RKO (cell line): ENCODE results near the gene PLEKHG4.

ENCODE experiments used
- DNase-seq: peaks from one replicate; pipeline ENCODE4 v3.0.0-alpha.2; 2016; ENCODE audit warnings: low spot score

Gene PLEKHG4

DNA sequence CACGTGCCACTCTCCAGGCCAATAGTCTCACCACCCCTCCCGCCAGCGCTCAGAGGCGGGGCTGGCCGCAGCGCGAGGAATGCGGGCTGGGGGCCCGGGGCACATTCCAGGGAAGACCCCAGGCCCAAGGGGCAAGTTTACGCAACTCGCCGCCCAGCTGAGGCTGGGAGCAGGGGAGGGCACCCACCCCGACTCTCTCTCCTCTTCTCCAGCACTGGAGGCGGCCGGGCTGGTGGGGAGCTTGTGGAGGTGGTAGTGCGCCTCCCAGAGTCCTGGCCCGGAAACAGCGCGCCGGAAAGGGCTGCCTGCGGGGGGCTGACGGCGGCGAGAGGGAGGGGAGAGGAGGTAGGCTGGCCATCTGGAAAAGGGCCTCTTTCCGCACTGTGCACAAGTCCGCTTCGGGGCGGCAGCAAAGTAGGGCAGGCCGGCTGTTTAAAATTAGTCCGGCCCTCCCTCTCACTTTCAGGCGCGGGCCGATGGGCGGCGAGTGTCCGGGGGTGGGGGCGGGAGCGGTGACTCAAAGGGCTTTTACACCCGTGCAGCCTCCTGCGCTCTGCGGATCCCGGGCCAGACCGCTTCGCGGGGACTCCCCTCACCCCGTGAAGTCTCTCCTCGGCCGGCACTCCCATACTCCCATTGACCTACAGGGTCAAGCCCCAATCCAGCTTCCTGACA lies 33.1 kb upstream of the PLEKHG4 start:
- peak; percentile 82 for DNase-seq

DNA sequence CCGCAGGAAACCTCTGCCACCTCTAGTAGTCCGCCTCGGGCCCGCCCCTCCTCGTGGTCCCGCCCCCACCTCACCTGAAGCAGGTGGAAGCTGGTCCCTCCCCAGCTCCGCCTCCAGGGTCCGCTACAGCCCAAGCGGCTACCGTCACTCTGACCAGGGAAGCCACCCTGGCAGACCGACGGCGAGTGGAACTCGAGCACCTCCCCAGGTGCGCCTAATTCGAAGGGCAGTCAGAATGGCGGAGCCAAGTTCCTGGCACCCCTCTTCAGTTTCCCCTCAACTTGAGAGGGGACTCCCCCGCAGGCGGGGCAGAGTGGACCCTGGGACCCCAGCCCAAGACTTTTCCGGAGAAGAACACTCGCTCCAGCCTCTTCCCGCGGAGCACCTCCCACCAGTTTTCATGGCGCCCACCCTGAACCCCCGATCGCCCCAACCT lies 32.6 kb upstream of the PLEKHG4 start:
- DNase-seq: no peak

DNA sequence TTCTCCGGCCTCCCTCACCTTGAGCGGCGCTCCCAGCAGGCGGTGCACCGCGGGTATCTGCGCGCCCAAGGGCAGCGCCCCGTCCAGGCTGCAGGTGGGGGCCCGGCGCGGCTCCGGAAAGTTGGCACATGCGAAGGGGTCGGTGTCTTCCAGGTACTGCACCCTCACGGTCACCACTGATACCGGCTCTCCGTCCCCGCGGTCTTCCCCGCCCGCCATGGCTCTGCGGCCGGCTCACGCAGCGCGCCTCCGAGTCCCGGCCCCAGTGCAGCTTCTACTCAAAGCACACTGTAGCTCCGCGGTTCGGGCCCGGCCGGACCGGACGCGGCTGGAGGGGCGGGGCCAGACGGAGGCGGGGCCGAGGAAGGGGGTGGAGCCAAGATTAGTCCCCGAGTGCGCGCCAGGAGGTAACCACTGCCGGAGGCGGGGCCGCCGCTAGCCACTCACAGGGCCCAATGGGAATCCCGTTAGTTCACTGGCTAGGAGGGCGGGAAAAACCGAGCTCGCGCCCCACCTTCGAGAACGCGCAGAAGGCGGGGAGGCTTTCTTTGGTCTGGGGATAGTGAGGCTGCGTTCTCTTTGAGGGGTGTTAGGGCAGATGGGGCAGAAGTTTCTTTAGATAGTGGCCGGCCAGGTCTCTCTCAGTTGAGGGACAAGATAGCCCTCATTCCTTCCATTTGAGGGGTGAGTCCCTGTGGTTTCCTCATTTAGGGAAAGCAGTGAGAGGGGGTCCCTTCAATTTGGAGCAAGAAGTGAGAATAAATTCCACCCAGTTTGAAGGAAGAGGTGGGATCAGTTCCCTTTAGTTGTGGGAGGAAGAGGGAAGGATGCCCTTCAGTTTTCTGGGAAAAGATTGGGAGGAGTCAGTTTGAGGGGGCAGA lies 31.9 kb upstream of the PLEKHG4 start, which contains the start of gene FHOD1:
Gene FHOD1, minus strand, starts transcription at position 290 of the 881 bp plus-strand sequence. Its CDS starts 71 bp downstream, at position 219.
- peak; percentile 97 for DNase-seq

DNA sequence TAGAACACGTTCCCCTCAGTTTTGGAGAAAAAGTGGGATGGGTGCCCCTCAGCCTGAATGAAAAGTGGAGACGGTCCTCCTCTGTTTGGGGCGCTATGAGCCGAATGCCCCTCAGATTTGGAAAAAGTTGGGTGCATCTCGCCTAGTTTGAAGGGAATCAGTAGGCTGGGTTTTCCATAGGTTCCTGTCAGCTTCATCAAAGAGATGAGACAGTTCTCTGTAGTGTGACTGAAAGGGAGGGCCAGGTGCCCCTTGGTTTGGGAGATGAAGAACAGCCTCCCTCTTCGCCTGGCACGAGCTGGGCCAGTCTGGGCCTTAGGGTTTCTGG lies 31.3 kb upstream of the PLEKHG4 start:
- peak; percentile 64 for DNase-seq

DNA sequence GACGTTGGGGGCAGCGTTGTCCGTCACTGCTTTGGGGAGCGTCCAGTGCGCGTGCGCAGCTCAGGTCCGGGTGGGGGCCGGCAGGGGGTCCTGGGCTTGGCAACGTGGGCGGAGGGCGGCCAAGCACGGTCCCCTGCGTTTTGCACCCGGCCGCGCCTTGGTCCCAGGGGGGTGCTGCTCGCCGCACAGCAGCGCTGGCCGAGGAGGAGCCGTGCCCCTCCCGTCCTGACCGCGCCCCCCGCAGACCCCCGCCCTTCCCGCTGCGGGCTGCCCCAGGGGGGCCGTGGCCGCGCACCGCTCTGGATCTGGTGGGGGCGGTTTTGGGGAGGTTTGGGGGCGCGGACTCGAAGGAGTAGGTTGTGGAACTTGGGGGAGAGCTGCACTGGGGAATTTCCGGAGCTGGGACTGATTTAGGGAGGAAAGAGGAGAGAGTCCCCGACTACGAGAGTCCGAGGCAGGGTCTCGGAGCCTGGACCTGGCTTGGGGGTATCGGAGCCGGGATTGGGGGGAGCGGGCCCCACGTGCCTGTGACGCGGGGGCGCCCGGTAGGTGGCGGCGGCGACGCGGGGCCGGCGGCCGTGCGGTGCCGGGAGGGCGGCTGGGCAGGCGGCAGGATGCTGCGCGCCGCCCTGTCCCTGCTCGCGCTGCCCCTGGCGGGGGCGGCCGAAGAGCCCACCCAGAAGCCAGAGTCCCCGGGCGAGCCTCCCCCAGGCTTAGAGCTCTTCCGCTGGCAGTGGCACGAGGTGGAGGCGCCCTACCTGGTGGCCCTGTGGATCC lies 30.7 kb upstream of the PLEKHG4 start, which contains the start of gene SLC9A5:
Gene SLC9A5, plus strand, starts transcription at position 579 of the 777 bp plus-strand sequence. Its CDS starts 36 bp downstream, at position 615.
- peak; percentile 34 for DNase-seq

DNA sequence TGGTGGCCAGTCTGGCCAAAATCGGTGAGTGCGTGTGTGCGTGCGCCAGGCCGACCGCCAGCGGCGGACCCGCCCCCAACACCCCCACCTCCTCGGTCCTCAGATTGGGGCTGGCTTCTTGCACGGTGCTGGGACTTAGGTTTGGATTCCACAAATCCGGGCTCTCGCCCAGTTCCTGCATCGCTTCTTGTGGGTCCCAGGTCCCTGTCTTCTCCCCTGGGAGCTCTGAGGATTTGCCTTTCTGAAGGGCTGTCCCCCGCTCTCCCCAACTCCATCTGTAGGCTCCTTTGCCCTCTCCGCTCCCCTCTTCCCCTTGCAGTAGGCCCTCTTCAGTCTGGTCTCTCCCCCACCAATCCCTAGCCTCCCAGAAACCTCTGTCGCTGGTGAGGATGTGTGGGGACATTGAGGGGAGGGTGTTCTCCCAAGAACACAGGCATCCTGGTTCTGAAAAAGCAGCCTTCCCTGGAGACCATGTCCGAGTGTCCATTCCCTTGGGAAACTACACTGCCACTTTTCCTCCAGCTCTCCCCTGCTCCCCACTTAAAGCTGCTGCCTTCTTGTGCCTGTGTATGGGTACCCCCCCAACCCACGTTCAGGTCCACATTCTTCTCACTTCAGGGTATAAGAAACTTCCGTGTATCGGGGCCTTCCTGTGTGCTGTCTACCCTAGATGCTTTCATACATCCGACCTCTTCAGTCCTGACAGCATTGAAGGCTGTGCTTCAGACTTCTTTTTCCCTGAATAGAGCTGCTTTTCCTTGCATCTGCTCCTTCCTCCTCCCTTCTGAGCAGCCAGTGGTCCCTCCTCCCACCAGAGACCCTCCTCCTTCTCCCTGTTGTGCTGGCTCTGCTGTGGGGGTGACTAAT lies 29.9 kb upstream of the PLEKHG4 start:
- no peak for DNase-seq

DNA sequence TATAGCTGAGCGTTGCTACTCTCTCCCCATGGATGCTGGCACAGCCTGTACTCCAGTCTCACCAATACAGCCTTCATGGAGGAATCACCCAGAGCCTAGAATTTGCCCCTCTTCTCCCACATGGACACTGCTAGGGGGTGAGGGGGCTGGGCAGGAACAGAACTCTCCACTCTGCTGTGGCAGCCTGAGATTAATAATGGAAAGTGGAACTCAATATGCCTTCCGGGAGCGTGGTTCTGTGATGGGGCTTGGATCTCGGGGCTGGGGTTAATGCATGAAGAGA lies 29.3 kb upstream of the PLEKHG4 start:
- no peak for DNase-seq

DNA sequence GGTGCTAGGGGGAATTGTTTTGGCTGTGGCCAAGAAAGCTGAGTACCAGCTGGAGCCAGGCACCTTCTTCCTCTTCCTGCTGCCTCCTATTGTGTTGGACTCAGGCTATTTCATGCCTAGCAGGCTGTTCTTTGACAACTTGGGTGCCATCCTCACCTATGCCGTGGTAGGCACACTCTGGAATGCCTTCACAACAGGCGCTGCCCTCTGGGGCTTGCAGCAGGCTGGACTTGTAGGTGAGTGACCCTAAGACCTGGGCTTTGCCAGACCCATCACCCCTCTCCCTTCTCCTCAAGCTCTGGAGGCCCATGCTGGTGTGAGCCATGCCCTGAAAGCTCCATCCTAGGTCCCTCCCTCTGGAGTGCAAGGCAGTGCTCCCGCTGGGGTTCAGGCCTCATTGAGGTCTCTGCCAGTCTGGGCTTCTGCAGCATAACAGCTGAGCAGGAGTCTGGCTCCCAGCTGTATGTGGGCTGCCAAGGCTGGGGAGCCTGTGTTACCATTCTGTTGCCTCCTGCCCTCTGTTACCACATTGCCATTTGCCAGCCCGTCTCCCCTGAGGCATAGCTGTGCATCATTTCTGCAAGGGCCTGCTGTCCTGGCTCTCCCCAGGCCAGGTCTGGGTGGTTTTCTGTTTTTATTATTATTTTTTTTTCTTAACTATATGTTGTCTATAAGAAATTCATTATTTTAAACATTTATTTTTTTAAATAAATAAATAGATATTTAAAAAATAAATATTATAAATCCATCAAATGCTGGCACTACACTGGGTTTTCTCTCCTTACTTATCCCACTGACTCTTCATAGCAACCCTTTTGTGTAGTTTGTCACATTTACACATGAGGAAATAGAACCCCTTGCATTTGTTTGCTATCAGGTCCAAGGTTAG lies 26.5 kb upstream of the PLEKHG4 start:
- no peak for DNase-seq

DNA sequence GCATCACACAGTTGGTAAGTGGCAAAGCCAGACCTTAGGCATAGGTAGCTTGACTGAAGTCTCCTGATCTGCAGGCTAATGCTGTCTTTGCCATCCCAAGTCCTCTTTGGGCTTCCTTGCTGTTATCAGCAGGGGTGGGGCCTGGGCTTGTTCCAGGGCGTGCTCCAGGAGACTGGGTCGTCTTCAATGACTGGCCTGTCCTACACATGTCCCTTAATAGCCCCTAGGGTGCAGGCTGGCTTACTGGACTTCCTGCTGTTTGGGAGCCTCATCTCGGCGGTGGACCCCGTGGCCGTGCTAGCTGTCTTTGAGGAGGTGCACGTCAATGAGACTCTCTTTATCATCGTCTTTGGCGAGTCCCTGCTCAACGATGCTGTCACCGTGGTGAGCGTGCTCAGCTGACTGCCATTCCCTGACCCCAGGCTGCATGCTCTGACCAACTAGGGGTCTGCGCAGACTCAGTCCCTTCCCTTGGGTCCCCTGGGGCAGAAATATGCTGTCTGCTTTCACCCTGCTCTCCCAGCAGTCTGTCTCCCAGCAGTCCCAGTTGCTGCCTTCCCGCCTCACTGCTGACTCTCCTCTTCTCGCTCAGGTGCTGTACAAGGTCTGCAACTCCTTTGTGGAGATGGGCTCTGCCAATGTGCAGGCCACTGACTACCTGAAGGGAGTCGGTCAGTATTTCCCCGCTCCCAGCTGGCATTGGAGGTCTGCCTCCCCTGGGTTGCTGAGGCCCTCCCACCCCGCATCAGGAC lies 24.4 kb upstream of the PLEKHG4 start:
- no peak for DNase-seq

DNA sequence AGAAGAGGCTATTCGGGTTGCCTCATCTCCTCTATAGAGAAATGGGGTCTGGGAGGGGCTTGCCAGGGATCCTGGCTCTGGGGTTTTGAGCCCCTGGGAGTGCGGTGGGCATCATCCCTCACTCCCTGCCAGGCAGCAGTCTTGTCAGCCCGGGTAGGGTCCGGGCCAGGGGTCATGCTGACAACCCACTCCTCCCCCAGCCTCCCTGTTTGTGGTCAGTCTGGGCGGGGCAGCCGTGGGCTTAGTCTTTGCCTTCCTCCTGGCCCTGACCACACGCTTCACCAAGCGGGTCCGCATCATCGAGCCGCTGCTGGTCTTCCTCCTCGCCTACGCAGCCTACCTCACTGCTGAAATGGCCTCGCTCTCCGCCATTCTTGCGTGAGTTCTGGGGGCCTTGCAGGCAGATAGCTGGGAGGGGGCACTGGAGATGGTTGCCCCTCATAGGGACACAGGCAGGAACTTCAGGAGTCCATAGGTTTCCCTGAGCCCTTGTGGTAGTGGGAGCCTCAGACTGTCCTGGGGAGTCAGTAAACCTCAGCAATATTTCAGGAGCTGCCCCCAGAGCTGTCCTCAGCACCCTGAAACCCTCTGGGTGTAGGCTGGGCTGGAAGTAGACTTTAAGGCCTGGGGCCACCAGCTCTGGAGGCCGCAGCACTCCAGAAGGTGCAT lies 23.6 kb upstream of the PLEKHG4 start:
- DNase-seq: no peak

DNA sequence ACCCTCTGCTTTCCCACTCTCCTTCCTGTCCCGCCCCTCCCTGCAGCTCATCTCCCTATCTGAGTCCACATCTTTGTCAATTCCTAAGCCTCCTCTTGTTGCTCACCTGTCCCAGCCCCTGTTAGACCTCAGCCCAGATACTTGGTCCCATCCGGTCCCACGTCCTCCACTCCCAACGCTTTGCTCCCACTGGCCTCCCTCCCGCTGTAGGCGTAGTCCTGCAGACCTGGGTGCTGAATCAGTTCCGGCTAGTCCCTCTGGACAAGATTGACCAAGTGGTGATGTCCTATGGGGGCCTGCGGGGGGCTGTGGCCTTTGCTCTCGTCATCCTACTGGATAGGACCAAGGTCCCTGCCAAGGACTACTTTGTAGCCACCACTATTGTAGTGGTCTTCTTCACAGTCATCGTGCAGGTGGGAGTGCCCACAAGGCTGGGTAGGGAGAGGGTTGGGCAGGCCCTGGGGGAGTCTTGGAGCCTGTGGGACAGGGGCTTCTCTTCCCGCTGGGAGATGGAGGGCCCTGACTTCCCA lies 22.6 kb upstream of the PLEKHG4 start:
- no peak for DNase-seq

DNA sequence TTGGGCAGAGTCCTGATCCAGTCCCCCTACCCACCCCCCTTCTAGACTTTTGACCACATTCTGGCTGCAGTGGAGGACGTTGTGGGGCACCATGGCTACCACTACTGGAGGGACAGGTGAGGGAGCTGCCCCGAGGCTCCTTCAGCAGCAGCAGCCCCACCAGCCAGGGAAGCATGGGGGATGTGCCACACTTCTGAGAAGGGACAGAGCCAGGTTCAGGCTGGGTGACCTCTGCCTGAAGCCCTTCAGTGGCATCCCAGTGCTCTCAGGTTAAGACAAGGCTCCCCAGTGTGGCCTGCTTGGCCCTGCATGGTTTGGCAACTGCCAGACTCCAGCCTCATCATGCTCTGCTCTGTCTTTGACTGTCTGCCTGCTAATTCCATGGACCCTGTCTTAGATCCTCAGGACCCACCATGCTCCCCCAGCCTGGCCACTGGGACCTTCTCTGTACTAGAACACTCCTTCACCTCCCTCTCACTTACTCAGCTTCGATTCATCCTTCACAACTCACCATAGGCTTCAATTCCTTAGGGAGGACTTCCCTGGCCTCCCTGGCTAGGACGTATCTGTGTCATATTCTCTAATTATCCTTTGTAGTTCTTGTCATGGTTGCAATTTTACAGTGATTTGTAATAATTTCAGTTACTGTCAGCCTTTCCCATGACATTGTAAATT lies 21.7 kb upstream of the PLEKHG4 start:
- DNase-seq: no peak

DNA sequence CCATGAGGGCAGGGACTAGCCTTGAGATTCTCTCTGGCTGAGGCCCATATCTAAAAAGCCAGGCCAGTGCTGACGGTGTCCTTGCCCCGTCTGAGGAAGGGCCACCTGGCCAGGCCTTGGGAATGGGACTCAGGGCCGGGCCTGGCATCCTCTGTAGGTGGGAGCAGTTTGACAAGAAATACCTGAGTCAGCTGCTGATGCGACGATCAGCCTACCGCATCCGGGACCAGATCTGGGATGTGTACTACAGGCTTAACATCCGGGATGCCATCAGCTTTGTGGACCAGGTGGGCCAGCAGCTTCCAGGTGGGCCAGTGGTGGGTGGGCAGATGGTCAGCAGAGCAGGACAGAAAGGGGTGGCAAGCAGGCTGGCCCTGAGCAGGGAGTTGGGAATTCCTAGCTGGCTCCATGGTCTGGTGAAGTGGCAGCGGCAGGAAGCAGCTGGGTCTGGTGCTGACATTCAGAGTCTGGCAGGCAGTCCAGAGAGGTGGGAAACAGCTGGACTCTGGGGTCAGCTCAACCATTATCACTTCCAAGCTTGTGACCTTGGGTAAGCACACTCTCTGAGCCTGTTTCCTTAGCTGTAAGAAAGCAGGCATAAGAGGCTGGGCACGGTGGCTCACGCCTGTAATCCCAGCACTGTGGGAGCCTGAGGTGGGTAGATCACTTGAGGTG lies 21.0 kb upstream of the PLEKHG4 start:
- no peak for DNase-seq

DNA sequence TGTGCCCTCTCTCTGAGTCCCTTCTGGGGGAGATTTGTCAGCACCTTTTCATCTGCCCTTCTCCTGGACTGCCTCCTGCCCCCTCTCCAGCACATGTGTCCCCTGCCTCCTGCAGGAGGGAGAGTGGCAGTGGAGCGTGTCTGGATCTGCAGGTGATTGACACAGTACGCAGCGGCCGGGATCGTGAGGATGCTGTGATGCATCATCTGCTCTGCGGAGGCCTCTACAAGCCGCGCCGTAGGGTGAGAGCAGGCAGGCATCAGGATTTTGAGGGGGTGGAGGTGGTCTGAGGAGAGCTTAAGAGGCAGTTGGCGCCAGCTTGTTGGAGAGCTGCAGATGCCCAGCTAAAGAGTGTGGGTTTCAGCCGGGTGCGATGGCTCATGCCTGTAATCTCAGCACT lies 19.6 kb upstream of the PLEKHG4 start:
- no peak for DNase-seq

DNA sequence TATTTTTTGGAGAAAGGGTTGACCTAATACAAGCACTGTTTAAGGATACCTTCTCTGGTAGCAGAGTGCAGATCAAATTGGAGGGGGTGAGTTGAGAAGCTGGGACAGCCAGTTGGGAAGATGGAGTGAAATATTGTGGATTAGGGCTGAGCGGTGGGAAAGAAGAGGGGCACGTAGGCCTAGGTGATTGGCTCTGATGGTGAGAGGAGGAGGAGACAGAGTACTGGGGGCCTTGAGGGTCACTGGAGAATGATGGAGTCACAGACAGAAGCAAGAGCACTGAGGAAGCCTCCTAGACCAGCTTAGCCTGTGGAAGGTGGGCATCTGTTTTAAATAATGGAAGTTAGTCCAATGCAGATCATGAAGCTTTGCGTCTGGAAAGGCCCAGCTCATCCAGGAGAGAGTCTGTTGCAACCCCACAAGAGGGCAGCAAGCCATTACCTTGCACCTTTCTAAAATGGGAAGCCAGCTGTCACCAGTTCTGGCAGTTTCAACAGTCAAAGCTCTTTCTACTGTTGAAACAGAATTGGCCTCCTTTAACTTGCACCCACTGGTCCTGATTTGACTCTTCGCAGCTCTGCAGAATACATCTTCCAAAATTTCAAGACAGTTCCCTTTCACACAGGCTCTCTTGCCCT lies 18.8 kb upstream of the PLEKHG4 start:
- DNase-seq: peak; percentile 44

DNA sequence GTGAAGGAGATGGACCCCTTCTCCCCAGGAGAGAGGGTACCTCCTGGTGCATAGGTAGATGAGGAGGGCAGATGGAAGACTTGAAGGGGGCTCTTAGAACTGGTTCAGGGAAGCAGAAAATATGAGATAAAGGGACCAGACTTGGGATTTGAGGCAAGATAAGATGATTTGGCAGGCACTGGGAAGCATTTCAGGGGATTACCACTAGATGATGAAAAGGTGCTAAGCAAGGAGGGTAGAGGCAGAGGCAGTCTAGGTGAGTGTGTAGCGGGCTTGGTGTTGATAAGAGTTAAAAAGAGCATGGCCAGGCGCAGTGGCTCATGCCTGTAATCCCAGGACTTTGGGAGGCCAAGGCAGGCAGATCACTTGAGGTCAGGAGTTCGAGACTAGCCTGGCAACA lies 16.1 kb upstream of the PLEKHG4 start:
- no peak for DNase-seq

DNA sequence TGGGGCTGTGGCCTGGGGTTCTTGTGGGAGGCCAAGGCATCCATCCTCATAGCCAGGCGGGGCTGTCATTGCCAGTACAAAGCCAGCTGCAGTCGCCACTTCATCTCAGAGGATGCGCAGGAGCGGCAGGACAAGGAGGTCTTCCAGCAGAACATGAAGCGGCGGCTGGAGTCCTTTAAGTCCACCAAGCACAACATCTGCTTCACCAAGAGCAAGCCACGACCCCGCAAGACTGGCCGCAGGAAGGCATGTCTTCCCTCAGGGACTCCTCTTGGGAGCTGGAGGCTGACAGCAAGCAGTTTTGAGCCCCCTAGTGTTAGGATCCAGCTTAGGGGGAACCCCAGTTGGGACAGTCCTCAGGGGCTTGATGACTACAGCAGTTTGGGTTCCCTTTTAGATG lies 15.1 kb upstream of the PLEKHG4 start:
- no peak for DNase-seq

DNA sequence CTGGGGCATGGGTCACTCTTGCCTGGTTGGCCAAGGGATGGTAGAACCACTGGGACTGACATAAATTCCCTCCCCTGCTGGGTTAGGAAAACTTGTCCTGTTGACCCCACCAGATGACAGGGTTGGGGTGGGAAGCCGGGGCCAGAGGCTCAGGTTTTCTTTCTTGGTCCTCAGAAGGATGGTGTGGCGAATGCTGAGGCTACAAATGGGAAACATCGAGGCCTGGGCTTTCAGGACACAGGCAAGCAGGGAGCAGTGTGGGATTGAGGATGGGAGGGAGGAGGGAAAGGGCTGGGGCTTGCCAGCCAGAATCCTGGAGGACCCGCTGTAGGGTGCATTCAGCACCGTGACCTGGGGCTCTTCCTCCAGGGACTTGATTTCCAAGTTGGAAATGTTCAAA lies 14.5 kb upstream of the PLEKHG4 start:
- no peak for DNase-seq
